ENCODE data around the gene CNKSR3.

CNKSR3 gene

DNA sequence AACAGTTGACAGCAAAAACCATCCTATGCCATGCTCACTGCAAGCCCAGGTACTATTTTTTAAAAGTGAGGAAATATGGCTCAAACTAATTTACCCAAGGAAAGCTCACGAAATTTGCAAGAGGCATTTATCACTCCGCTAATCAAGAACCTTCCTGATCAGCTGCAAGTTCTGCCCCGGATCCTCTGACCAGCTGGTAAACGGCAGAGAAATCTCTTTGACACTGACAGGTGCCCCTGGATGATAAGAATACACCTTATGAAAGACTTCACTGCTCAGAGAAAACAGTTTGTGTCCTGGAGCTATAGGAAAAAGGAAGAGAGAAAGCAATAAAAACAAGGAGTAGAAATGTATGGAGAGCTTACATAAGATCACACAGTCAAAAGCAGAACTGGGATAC lies 6.4 kb downstream of the CNKSR3 start:
- Histone ChIP-seq H3K4me1 (ENCODE audit: control insufficient read depth, insufficient read depth, low read length) (no peaks in the 10 kb centered on the region), H3K9me3 (ENCODE audit: control insufficient read depth, insufficient read depth, low read length) (no peaks in the 10 kb centered on the region), H3K36me3 (ENCODE audit: control insufficient read depth, insufficient read depth, low read length) (no peaks in the 10 kb centered on the region), H3K27me3 (ENCODE audit: control insufficient read depth, insufficient read depth, low read length) (peaks cover 15% of the 10 kb centered on the region), H3K27ac (ENCODE audit: low read length) (no peak overlapping the region), H3K4me3 (ENCODE audit: low read length) (no peak overlapping the region)
- WGBS (ENCODE audit: insufficient coverage, insufficient read length): no CpG with 5 or more reads among the region's 4 CpGs
- no peak for DNase-seq (ENCODE audit: low read depth, low spot score)

DNA sequence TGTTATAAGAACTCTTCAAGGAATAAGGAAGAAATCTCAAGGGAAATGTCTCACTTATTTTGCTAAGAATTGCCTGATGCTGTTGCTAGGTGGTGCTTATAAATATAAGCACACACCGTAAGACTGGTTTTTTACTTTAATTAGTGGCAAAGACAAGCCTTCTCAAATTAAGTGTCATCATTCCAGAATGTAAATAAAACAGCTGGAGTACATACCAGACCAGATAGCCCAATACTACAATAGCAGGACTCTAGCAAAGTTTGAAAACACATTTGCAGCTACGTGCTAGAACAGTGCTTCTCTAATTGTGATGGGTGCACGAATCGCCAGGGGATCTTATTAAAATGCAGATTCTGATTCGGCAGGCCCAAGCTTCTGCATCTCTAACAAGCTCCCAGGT lies 6.8 kb downstream of the CNKSR3 start:
- no peaks in the 10 kb centered on the region for H3K36me3 ChIP-seq (ENCODE audit: control insufficient read depth, insufficient read depth, low read length)
- H3K4me1 ChIP-seq (ENCODE audit: control insufficient read depth, insufficient read depth, low read length): peaks cover 2% of the 10 kb centered on the region; the same call in 1 of the 2 replicates
- no peak for DNase-seq (ENCODE audit: low read depth, low spot score)
- H3K27ac ChIP-seq (ENCODE audit: low read length): no peak overlapping the region
- peaks cover 11% of the 10 kb centered on the region for H3K27me3 ChIP-seq (ENCODE audit: control insufficient read depth, insufficient read depth, low read length)
- WGBS (ENCODE audit: insufficient coverage, insufficient read length): no CpG with 5 or more reads among the region's 5 CpGs
- no peak overlapping the region for H3K4me3 ChIP-seq (ENCODE audit: low read length)
- H3K9me3 ChIP-seq (ENCODE audit: control insufficient read depth, insufficient read depth, low read length): no peaks in the 10 kb centered on the region

DNA sequence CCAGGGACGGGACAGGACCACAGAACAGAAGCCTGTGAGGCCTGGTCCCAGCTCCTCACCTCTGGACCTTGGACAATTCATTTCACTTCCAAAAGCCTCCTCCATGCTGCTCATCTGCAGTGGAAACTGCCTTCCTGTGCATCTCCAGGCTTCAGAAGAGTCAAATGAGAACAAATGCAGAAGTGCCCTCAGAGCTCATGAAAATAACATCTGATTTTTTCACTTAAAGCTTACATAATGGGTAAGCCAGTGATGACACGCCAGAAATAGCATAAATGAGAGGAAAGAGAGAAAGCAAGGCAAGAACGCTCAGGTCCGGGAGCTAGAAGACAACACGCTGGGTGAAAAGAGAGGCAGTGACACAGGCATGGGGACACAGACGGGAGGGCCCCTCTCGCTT lies 7.9 kb downstream of the CNKSR3 start:
- no peaks in the 10 kb centered on the region for H3K9me3 ChIP-seq (ENCODE audit: control insufficient read depth, insufficient read depth, low read length)
- peaks cover 2% of the 10 kb centered on the region for H3K27me3 ChIP-seq (ENCODE audit: control insufficient read depth, insufficient read depth, low read length)
- peaks cover 2% of the 10 kb centered on the region; the same call in 1 of the 2 replicates for H3K4me1 ChIP-seq (ENCODE audit: control insufficient read depth, insufficient read depth, low read length)
- no peak overlapping the region for H3K27ac ChIP-seq (ENCODE audit: low read length)
- H3K4me3 ChIP-seq (ENCODE audit: low read length): no peak overlapping the region
- WGBS (ENCODE audit: insufficient coverage, insufficient read length): no CpG with 5 or more reads among the region's 7 CpGs
- H3K36me3 ChIP-seq (ENCODE audit: control insufficient read depth, insufficient read depth, low read length): no peaks in the 10 kb centered on the region
- no peak for DNase-seq (ENCODE audit: low read depth, low spot score)

DNA sequence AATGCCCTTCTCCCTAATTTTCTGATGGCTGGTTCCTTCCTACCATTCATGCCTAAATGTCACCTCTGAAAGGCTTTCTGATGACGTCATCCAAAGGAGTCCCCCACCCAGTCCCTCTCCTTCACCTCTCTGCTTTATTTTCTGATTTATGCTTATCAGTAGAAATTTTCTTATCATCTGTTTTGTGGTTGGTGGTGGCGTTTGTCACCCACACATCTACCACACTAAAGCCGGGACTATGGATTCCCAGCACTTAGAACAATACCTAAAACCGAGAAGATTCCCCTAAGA lies 9.0 kb downstream of the CNKSR3 start:
- Histone ChIP-seq H3K4me3 (ENCODE audit: low read length) (no peak overlapping the region), H3K9me3 (ENCODE audit: control insufficient read depth, insufficient read depth, low read length) (no peaks in the 10 kb centered on the region), H3K36me3 (ENCODE audit: control insufficient read depth, insufficient read depth, low read length) (no peaks in the 10 kb centered on the region), H3K27me3 (ENCODE audit: control insufficient read depth, insufficient read depth, low read length) (peaks cover 2% of the 10 kb centered on the region), H3K4me1 (ENCODE audit: control insufficient read depth, insufficient read depth, low read length) (peaks cover 2% of the 10 kb centered on the region; the same call in 1 of the 2 replicates), H3K27ac (ENCODE audit: low read length) (no peak overlapping the region)
- no CpG with 5 or more reads among the region's 4 CpGs for WGBS (ENCODE audit: insufficient coverage, insufficient read length)
- no peak for DNase-seq (ENCODE audit: low read depth, low spot score)

DNA sequence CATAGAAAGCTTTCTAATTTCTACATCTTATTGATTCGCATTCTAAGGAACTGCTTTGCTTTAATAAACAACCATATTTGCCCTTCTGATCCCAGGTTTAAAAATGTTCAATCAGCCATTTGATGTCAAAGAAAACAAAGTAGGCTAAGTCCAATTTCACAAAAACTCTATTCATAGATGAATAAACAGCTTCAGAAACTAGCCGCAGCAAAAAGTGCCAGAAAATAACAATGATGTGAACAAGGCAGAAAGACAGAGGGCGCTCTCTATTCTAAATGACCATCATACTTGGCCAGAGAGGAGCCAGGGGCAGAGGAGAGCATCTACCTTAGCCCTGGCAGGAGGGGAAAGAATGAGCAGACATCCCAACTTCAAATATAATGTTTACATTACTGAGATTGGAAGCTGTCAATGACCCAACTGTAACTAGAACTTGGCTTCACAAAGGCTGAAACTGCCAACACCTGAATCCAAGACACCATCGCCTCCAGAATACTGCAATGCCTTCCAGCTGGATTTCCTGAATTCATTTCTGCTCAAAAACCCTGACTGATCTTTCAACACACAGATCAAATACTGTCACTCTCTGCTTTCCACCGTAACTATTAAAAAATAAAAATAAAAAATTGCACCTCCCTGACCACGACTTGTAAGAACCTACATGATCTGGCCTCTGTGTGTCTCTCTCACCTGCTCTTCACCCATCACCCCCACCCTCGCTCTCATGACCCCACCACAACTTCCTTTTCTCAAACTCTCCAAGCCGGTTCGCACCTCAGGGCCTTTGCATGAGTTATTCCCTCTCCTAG lies 9.5 kb downstream of the CNKSR3 start:
- peaks cover 2% of the 10 kb centered on the region for H3K27me3 ChIP-seq (ENCODE audit: control insufficient read depth, insufficient read depth, low read length)
- H3K4me1 ChIP-seq (ENCODE audit: control insufficient read depth, insufficient read depth, low read length): peaks cover 2% of the 10 kb centered on the region; the same call in 1 of the 2 replicates
- no peaks in the 10 kb centered on the region for H3K36me3 ChIP-seq (ENCODE audit: control insufficient read depth, insufficient read depth, low read length)
- no peak overlapping the region for H3K27ac ChIP-seq (ENCODE audit: low read length)
- no peak overlapping the region for H3K4me3 ChIP-seq (ENCODE audit: low read length)
- whole genome bisulfite sequencing (ENCODE audit: insufficient coverage, insufficient read length): 100% methylated on average over 1 of the region's 9 CpGs
- DNase-seq (ENCODE audit: low read depth, low spot score): no peak
- H3K9me3 ChIP-seq (ENCODE audit: control insufficient read depth, insufficient read depth, low read length): no peaks in the 10 kb centered on the region

DNA sequence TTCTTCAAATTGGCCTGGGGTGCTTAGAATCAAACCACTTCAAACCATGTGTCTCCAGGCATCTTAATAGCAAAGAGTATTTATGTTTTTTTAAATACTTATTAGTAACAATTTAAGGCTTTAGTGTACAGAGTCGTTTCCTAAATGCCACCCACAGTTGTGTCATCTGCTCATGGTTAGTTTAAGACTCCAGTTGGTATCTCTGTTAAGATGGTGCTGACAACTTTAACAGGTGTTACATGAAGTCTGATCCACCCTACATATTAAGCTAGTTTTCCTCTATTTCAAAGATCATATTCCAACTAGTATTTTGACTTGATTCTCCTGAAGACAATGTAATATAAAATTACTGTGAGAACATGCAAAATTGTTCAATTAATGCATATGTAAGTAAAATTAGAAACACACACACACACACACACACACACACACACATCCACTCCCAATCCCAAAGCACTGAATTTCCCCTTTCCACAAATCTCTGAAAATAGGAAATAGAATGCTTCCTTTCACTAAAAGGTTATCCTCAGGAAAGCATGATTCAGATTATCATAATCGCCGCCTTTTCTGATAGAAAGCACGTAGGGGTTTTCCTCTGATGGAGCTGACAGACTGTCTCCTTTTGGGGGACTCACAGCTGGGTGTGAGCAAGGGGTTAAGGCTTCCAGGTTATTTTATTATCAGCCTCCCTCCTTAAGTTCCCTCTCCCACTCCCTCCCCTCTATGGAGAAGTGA lies 10.5 kb downstream of the CNKSR3 start:
- H3K4me3 ChIP-seq (ENCODE audit: low read length): no peak overlapping the region
- DNase-seq (ENCODE audit: low read depth, low spot score): no peak
- H3K36me3 ChIP-seq (ENCODE audit: control insufficient read depth, insufficient read depth, low read length): no peaks in the 10 kb centered on the region
- no CpG with 5 or more reads among the region's 4 CpGs for WGBS (ENCODE audit: insufficient coverage, insufficient read length)
- peaks cover 2% of the 10 kb centered on the region; the same call in 1 of the 2 replicates for H3K4me1 ChIP-seq (ENCODE audit: control insufficient read depth, insufficient read depth, low read length)
- H3K27me3 ChIP-seq (ENCODE audit: control insufficient read depth, insufficient read depth, low read length): peaks cover 2% of the 10 kb centered on the region
- H3K27ac ChIP-seq (ENCODE audit: low read length): no peak overlapping the region
- H3K9me3 ChIP-seq (ENCODE audit: control insufficient read depth, insufficient read depth, low read length): no peaks in the 10 kb centered on the region

DNA sequence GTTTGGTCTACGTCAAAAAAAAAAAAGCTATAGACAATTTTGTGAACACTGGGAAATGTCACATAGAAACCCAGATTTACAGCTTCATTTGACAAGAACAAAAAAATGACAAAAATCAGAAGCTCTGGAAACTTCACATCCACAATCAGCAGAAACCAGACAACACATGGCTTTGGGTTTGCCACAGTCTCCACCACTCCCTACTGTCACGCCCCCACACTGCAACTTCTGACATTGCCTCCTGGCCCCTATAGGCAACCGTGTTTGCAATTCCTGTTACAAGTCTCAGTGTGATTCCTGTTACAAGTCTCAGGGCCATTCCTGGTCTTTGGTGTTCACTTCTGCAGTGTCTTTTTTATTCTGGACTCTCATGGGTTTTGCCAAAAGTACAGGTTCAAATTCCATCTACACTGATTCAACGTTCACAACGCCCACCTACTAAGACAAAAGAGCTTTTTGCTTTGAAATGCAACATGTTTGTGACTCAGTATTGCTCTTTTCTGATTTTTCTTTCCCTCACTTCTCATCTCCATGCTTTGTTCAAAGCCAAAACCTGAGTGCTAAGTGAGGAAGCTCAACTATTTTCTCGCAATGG lies 12.0 kb downstream of the CNKSR3 start:
- no CpG with 5 or more reads among the region's 6 CpGs for WGBS (ENCODE audit: insufficient coverage, insufficient read length)
- DNase-seq (ENCODE audit: low read depth, low spot score): no peak
- no peaks in the 10 kb centered on the region; the same call in 1 of the 2 replicates for H3K27me3 ChIP-seq (ENCODE audit: control insufficient read depth, insufficient read depth, low read length)
- peaks cover 2% of the 10 kb centered on the region; the same call in 1 of the 2 replicates for H3K4me1 ChIP-seq (ENCODE audit: control insufficient read depth, insufficient read depth, low read length)
- H3K9me3 ChIP-seq (ENCODE audit: control insufficient read depth, insufficient read depth, low read length): no peaks in the 10 kb centered on the region
- no peaks in the 10 kb centered on the region for H3K36me3 ChIP-seq (ENCODE audit: control insufficient read depth, insufficient read depth, low read length)
- no peak overlapping the region for H3K27ac ChIP-seq (ENCODE audit: low read length)
- no peak overlapping the region for H3K4me3 ChIP-seq (ENCODE audit: low read length)

DNA sequence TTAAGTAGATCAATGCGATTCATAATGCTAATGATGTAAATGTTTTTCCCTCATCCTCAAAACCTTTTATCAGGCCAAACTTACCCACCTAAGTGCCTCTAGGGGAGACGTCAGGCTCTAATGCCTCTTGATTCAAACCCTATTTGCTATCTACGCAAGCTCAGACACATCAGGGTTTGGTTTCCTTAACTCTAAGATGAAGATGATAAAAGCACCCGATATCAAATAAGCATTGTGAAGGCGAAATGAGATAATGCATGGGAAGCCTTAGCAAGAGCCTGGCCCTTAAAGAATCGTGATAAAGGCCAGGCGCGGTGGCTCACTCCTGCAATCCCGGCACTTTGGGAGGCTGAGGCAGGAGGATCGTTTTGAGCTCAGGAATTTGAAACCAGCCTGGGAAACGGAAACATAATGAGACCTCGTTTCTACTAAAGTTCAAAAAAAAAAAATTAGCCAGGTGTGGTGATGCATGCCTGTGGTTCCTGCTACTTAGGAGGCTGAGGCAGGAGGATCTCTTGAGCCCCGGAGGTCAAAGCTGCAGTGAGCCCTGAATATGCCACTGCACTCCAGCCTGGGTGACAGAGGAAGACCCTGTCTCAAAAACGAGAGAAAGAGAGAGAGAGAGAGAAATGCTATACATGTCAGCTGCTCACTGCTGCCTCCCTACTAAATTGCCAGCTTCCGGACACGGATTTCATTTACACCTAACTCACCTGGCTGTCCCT lies 13.5 kb downstream of the CNKSR3 start:
- no peaks in the 10 kb centered on the region for H3K9me3 ChIP-seq (ENCODE audit: control insufficient read depth, insufficient read depth, low read length)
- peaks cover 2% of the 10 kb centered on the region; the same call in 1 of the 2 replicates for H3K4me1 ChIP-seq (ENCODE audit: control insufficient read depth, insufficient read depth, low read length)
- H3K4me3 ChIP-seq (ENCODE audit: low read length): no peak overlapping the region
- H3K36me3 ChIP-seq (ENCODE audit: control insufficient read depth, insufficient read depth, low read length): no peaks in the 10 kb centered on the region
- no peak overlapping the region for H3K27ac ChIP-seq (ENCODE audit: low read length)
- no CpG with 5 or more reads among the region's 16 CpGs for WGBS (ENCODE audit: insufficient coverage, insufficient read length)
- DNase-seq (ENCODE audit: low read depth, low spot score): no peak
- H3K27me3 ChIP-seq (ENCODE audit: control insufficient read depth, insufficient read depth, low read length): no peaks in the 10 kb centered on the region

DNA sequence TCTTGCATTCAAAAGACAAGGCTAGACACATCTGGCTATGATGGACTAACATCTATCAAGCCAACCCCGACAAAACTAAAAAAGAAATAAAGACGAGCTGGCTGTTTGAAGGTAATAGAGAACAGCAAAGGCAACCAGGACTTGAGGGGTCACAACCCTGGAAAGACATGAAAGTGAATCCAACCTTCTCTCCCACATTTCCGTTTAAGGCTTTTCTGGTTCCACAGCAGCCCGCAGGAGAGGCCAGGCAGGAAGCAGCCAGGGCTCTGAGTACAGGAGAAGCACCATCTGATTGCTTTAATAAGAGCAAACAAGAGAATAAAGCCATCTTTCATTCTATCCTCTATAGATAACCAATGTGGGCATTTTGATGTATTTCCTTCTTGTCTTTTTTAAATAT lies 14.3 kb downstream of the CNKSR3 start:
- no peak overlapping the region for H3K27ac ChIP-seq (ENCODE audit: low read length)
- H3K4me1 ChIP-seq (ENCODE audit: control insufficient read depth, insufficient read depth, low read length): peaks cover 2% of the 10 kb centered on the region; the same call in 1 of the 2 replicates
- no peaks in the 10 kb centered on the region for H3K27me3 ChIP-seq (ENCODE audit: control insufficient read depth, insufficient read depth, low read length)
- WGBS (ENCODE audit: insufficient coverage, insufficient read length): no CpG with 5 or more reads among the region's 4 CpGs
- no peak overlapping the region for H3K4me3 ChIP-seq (ENCODE audit: low read length)
- no peak for DNase-seq (ENCODE audit: low read depth, low spot score)
- H3K36me3 ChIP-seq (ENCODE audit: control insufficient read depth, insufficient read depth, low read length): no peaks in the 10 kb centered on the region
- no peaks in the 10 kb centered on the region for H3K9me3 ChIP-seq (ENCODE audit: control insufficient read depth, insufficient read depth, low read length)

Measured in iPS DF 6.9 (cell line).